ENCODE results near the gene PGM2. TPM values are rescaled to one million over a fixed set of nuclear protein-coding genes. Genes with fewer than 3 reads are reported as not detected.

The PGM2 gene
- 13.6 and 24.6 TPM in 2 replicates for total RNA-seq

DNA sequence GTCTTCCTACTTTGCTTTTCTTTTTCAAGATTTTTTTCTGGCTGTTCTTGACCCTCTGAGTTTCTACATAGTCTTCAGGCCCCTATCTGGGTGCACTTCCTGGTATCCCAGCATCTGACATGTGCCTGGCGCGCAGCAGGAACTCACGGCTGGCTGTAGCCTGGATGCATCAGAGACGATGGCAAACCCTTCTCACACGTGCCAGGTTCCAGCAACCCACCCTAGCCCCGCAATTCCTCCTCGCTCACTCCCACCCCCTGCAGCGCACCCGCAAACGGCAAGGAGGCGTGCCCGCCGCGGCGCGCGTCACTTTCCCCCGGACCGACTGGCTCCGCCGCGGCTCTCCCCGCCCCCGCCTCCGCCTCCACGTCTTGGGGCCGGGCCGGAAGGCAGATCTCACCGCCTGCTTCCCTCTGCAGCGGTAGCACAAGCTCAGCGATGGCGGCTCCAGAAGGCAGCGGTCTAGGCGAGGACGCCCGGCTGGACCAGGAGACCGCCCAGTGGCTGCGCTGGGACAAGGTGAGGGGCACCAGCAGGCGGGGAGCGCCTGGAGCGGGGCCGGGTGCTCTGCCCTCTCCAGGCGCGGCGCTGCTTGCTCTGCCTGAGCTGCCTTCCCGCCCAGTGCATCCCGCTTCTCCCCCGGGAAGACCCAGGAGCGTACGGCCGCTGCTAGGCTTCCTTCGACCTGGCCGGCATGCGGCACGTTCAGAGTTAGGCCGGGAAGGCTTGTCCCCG lies at the start of gene PGM2:
Gene PGM2, plus strand, starts transcription at position 392 of the 735 bp plus-strand sequence. Its CDS starts 47 bp downstream, at position 439.

GRCh38 chr4:37890801-37891259 lies 64.3 kb downstream of the PGM2 start, which contains the start of gene TBC1D1:
TBC1D1 (plus strand) TSS chr4:37891084; CDS start chr4:37902096, 11,012 bp downstream.

Other genes with a start within 250 kb of the PGM2 start
- gene RELL1, start 140.3 kb upstream of the PGM2 start, total RNA-seq = 52.3 and 58.1 TPM in 2 replicates
- gene TBC1D1, start 64.4 kb downstream of the PGM2 start, total RNA-seq = 135 and 187 TPM in 2 replicates
- not detected in 2 replicates for gene PTTG2, start 133.7 kb downstream of the PGM2 start, total RNA-seq

Measured in mesangial cell (primary cell).